NCI-H774 (cell line): Measurements from ENCODE around the gene ADAM12.

Experiments used
- DNase-seq: peaks from one replicate; lab custom pipeline; 2025; lab: John Stamatoyannopoulos, UW

ADAM12 gene

DNA sequence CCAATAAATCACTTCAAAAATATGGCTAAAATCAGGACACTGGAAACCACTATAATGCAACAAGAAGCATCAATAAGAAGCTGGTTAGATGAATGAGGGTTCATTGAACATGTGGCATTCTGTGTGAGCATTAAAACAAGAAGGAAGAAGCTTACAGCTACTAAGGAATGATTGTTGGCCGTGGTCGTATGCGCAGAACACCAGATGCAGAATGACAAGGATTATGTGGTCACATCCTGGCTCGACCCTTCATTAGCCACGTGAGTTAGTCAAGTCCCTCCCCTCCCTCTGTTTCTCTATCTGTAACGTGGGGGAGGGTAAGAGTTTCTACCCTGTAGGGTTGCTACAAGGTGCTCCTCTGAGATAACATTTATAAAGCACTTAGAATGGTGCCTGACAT, 174.3 kb downstream of the ADAM12 start:
- DNase-seq: no peak

DNA sequence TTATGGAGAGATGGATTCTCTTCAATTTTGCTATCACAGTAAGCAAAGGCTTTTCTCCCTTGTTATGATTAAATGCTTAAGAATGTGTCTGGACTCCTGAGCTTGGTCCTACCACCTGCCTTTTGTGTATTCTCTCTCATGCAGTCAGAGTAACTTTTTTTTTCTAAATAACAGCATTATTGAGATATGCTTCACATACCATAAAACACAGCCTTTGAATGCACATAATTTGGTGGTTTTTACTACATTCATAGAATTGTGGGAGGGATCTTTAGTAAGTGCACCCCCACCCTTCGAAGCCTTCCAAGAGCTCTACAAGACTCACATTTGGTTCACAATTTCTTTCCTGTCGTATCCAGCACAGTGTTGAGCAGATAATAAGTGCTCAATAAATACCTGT, 175.5 kb downstream of the ADAM12 start:
- DNase-seq: no peak

DNA sequence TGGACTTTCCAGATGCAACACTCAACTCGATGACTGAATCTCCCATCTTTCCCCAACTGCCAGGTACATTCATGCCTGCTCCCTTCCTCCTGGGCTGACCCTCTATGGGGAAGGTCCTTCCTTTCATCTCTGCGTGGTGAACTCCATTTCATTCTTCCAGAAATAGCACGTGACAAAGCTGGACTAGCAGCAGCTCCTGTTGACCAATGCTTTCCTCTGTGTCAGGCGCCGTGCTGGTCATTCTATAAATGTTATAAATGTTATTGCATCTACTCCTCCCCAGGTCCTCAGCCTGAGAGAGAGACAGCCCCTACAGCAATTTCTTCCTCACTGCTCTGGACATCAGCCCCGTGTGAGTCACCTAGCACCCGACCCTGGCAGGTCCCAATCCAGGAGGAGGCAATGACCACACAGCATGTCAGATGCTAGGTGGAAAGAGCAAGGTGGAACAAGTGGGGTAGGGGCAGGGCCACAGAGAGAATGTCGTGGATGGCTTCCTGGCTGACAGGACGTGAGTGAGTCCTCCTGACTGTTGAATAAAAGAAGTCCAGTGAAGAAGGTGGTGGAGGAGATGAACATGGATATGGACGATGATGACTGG, 178.1 kb downstream of the ADAM12 start:
- DNase-seq: no peak

DNA sequence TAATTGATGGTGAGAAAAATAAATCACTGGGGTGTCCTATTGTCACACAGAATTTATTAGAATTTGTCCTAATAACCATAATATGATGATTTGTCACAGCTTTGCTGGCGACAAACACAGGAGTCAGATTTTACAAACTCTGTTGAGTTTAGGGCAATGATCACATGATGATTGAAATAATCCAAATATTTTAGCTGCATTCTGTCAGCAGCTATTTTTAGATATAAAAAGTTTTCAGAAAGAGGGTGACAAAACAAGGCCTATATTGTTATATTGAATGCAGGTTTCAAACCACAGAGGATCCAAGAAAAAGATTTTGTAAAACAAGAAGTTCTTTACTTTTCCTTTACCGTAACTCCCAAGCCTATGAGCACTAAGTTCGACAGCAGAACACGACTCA, 178.8 kb downstream of the ADAM12 start:
- no peak for DNase-seq

DNA sequence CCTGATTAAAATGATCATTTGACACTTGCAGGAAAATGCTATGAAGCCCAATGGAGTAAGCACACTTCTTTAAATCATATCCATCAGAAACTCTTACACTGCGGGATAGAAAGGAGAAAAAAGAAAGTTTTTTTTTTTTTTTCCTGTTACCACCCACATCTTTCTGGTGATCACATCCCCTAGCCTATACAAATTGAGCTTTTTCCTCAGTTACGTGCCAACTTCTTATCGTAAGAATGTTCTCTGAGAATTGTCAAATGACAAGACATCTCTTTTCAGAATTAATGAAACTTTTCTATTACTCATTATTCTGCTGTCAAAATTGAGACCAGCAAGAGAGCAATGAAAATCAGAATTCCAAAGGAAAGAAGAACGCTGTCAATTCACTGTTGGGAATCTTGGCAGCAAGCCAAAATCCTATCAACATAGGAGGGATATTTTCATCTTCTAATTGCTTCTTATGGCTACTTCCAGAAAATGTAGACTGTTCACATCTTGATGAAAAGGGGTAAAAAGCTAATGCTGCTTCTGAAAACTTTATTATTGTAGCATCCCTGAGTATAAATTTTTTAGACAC, 179.5 kb downstream of the ADAM12 start:
- DNase-seq: no peak

DNA sequence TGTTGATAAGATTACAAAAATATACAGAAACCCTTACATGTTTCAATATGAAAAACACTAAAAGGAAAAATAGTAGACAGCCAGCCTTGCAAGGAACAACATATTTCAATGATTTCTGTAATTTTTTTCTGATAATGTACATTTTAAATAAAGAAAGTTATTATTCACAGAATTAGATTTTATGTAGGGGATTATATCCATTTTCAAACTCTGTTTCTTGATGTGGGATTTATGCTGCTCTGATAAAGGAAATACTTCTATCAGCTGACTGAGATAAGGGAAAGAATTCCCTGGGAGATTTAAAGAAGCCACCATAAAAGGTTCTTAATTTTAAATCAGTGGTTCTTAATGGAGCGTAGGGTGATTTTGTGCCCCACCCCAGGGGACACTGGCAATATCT, 180.4 kb downstream of the ADAM12 start:
- DNase-seq: no peak

DNA sequence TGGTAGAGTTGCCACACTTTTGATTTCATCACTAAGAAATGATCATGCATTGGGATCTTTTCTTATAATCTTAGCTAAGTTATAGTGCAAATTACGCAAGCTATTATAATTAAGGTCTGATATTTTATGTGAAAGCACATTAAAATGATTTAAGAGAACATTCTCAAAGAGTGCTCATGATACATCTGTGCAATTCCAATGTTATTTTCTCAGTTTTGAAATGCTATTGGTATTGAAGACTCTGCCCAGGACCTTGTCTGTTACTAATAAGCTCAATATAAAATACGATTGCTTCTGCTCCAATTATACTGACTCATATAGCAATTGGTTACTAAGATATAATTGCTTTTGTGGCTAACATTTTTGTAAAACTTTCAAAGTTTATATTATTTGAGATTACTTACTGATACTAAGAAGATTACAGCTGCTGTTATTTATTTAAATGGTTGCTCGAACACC, 180.9 kb downstream of the ADAM12 start:
- no peak for DNase-seq

DNA sequence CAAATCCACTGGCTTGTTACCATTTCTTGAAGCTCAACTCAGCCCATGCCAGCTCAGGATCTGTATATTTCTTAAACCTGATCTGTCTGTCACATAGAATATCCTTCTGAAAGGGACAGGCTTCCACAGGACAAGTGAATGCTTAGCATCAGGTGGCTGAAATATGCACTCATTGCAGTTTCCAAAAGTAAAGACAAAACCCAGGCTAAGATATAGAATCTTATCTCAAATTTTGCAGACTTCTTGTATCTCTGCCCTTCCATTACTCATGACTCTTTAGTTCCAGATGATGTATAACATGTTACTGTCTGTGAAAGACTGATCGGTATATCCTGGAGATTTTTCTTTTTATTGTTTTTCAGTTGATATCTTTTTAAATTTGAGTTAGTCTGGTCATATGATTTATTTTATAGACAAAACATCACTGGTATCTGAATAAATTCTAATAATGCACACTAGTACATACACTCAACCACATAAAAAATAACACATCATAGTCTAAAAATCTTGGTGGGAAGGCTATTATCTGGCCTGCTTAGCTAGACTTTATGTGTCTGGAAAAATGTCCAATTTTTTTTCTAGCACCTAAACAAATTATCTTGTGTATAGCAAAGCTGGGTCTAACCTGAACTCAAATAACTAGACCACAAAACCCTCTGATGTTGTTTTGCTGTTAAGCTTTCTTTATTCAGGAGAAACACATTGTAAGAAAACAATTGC, 182.6 kb downstream of the ADAM12 start:
- no peak for DNase-seq

DNA sequence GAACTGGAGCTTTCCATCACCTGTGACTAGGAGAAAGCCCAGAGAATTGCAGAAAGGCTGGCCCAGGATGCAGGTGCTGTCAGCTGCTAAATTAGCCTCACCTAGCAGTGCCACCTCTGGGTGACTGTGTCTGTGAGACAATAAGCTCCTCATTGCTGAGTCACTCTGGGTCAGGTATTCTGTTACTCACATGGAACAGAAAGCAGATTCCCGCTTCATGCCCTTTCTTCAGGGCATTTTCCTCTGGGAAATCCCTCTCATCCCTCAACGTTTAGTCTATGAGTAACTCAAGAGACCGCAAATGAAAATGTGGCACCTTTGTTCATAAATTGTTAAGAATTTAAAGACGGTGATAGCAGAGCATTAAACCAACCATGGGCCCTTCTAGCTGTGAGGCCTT, 184.0 kb downstream of the ADAM12 start:
- no peak for DNase-seq

DNA sequence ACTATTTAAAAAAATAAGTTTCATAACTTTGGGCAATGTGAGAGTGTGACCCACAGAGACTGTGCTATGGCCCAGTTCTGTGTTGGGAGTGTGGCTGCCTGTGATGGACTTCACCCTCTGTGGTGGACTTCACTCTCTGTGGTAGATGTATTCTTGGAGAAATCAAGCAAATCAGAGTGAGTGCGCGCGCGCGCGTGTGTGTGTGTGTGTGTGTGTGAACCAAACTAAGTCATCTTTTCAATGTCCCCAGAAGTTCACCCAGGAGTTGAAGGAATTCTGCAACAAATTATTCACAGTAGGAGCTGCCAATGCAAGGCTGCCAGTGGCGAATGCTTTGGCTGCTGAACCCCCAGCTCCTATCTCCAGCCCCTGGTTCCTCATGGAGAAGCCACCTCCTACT, 184.5 kb downstream of the ADAM12 start:
- DNase-seq: no peak

DNA sequence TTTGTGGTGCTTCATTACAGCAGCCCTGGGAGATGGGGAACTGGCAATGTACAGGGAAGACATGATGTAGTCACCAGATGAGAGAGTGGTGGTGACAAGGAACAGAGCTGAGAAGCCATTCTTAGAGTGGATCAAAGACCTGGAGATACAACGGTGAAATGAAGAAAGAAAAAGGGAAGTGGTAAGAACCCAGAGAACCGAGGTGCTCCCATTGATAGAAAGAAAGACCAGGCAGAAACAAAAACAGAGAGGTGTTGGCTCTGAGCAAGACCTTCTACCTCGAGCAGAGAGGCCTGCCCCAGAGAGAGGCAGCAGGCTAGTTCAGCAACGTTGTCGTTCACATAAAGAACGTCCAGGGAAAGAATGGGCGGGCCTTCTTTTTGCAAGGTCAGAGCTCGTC, 186.7 kb downstream of the ADAM12 start:
- no peak for DNase-seq

DNA sequence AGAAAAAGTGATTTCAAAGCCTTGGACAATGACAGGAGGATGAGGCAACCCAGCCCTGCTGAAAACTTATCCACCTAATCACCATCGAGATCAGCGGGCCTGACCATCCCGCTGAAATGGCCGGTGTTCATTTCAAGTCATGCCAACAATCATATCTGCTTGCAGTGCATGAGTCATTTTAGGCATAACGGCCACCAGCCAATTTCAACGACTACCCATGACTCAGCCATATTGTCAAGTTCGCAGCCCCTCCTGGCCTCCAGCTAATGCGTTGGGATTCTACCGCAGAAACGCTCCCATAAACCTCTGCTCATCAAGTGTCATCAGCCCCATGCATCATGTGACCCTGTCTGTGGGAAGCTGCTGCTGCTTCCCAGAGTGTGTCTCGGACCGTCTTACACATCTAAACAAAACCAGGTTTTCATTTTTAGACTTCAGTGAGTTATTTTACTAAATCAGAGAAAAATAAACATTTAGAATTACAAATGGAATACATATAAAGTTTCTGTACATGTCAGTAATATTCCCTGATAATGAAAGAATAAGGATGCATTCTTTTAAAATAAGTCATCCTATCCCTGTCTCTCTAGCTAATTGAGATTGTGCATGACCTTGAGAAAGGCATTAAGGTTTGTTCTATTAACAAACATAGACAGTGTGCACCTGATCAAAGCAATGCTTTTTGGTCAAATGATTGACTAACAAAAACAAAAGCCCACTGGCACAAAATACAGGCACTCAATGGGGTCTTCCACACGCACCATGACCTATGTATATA, 188.9 kb downstream of the ADAM12 start:
- DNase-seq: no peak

DNA sequence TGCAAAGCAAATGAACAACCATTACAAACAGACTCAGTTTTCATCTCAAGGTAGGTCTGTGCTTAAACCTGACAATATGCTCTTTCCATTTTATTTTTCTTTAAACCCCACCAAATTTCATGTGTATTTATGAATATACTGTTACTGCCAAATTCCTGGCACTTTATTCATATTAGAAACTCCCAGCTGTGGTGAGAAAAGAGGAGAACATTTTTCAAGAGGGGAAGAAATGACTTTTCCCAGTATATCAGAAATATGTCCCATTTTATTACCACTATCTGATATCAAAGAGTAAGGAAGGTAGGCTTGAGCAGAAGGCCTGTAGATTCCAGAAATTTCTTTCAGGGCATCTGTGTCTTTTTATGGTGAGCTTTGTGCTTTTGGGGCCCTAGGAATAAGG, 189.6 kb downstream of the ADAM12 start:
- DNase-seq: no peak

DNA sequence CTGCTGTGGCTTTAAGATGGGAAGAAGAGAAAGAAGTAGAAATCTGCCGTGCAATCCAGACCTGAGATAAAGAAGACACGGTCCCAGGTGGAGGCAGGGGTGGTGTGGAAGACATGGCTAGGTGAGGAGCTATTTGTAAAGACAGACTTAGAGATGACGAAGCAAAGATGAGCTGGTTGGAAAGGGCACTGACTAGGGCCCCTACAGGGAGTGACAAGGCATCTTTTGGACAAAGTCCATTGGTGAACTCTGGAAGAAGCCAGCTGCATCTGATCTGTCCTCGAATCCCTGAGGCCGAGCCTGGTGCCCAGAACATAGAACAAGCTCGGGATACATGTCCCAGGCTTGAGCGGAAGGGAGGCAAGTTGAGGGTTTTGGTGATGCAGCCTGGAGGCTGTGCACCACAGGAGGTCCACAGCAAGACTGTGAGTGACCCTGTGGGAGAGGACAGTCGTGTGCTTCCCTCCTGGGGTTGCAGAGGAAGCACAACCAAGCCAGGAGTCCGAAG, 191.2 kb downstream of the ADAM12 start:
- no peak for DNase-seq

DNA sequence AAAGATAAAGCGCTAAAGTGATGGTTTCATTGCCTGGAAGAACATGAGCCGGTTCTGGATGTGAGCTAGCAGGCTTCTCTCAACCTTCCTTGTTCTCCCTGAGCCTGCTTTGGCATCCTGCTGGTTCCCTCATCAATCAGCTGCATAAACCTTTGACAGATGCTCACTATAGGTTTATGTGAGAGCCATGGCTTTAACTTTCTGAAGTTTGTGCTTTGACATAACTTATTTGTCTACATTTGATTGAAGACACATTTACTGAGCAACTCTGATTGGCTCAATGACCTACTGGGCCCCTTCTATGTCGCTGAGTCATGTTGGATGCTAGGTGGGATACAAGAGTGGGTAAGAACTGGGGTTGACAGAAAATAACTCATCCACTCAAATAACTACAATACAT, 192.0 kb downstream of the ADAM12 start:
- DNase-seq: no peak

DNA sequence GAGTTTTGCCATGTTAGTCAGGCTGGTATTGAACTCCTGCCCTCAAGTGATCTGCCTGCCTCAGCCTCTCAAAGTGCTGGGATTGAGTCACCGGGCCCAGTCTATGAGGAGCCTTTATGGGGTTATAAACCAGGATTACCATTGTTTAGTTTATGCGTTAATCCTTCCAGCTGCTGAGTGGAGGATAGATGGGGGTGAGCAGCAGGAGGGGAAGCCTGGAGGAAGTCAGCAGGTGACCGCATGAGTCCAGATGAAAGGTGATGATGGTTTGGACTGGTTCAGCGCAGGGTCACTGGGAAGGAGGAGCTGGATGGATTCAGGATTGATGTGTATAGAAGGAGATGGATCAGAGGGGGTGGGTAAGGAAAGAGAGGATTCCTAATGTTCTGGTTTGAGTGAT, 197.1 kb downstream of the ADAM12 start:
- DNase-seq: no peak

DNA sequence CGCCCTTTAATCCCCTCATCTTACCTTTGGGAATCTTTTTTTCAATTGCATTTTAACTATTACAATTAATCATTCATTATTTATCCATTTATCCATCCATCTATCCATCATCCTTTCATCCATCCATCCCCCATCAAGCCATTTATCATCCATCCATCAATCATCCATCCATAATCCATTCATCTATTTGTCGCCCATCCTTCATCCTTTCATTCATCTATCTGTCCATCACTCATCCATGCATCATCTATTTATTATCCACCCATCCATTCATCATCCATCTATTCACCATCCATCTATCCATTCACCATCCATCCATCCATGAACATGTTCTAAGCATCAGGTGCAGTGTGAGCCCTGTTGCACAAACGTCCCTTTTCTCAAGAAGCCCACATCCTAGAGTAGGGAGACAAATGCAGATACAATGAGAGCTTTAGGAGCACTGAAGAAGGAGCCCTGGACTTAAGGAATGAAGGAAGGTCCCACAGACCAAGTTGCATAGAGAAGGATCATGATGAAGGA, 199.5 kb downstream of the ADAM12 start:
- no peak for DNase-seq

DNA sequence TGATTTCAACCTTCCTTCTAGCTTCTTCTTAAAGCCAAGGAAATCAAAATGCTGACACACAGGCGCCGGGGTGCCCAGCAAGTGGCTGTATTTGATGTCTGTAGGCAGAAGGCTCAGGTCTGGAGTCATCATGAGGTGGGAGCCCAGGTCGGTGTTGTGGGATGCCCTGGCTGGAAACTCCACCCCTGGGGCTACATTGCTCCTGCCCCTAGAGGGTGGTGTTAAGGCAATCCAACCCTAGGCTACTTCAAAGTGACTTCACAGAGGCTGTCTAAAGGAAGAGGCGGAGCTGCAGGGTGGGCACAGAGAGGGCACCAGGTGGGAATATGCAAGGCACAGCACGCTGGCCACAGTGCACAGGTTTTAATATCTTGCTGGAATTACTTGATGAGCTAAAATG, 200.9 kb downstream of the ADAM12 start:
- DNase-seq: no peak

DNA sequence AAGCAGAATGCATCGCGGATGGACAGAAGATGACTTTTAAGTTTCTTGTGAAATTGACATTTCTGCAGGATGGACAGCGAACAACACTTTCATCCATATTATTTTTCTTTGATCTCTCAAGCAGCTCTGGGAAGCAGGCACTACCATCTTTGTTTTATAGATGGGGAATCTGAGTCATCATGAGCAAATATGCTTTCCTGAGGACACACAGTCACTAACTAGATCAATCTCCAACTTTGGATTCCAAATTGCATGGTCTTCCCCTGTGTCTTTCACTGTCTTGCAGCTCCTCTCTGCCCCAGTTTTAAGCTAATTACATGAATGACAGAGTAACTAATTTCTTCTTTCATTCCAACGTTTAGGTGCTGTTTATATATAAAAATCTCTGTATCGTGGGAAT, 201.5 kb downstream of the ADAM12 start:
- DNase-seq: no peak

DNA sequence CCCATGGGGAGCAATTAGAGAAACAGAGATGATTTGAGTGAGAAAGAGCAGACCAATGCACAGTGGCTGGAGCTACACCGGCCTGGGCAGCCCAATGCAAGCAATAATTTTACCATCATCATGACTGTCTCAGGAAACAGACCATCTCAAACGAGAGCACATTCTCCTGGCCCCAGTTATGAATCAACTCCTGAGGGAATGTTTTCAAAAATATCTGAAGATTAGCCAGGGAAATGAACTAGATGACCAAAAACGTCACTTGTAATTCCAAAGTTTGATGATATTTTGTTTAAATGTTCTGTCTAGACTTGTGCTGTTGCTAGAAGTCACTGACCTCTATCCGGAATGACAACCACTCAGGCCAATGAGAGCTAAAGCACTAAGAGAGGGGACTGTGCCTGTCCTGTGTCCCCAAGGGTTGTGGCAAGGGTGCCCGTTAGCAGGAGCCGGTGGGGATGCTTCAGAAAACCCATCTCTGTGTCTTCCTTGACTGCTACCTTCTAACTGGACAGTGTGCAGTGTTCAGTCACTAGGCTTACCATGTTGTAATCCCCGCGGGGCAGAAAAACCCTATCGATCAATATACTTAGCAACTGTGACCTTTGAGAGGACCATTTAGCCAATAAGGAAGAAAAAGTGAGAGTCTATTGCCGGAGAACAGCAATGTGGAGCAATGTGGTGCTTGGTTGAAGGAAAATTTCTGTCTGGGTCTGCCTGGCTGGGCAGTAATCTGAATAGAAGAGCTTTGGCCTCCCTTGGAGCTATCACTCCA, 202.4 kb downstream of the ADAM12 start:
- no peak for DNase-seq

DNA sequence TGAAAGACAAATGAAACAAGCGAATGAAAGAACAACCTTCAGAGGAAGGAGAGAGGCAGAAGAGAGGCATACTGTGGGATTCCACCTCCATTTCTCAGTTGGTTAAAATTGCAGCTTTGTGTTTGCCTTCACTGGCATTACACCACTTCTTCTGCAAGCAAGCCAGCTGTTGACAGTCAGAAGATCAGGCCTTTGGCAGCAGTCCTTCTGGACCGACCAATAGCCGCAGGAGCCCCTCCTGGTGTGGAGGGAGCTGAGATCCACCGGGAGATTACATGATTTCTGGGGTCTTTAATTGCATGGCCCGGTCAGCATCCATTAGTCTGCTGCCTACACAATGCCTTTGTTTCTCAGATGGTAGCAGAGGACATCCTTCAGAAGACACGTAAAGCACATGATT, 206.7 kb downstream of the ADAM12 start:
- DNase-seq: no peak

DNA sequence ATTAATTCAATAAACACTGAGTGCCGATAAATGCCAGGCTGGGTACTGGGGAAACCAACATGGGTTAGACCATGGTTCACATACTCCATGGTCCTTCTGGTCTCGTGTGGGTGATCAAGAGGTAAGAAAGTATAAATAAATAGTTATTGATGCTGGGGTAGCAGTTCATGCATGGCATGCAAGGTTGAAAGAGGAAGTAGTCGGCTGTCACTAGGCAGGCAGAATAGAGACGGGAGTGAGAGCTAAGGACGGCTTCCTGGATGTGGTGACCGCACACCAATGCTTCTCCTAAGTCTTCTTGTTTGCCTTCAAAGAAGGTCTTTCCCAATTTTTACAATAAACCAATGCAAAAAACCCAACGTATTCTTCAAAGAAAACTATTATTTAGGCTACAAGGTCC, 208.6 kb downstream of the ADAM12 start:
- DNase-seq: no peak
